GM21737 (cell line): Measurements from ENCODE around the gene PGM2L1.

Experiments used
- ATAC-seq: cut with Tn5 transposase; IDR thresholded peaks from one replicate; pipeline ENCODE4 v1.9.1; 2021; ENCODE audit warnings: mild to moderate bottlenecking, moderate library complexity; ENCODE audit not compliant: unreplicated experiment

PGM2L1 gene

DNA sequence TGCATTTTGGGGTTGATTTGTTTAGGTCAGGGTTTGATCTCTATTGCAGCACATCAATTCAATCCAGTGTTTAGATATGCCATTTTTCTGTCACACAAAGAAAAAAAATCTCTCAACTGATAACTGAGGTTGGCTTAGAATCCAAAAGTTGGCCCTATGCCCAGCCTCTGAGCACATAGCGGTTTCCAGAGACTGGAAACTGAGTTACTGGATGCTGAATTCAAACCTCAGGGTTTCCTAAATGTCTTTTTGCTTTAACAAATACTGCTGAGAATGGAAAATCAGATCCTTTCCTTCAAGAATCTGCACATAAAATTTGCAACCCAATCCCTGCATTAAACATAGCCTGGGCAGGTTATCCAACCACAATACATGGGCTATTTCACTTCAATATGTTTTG is 90.8 kb downstream of the PGM2L1 start:
- ATAC-seq: no peak

GRCh38 chr11:74306435-74307175 is 91.6 kb downstream of the PGM2L1 start:
- no peak for ATAC-seq

GRCh38 chr11:74299015-74299414 is 99.2 kb downstream of the PGM2L1 start:
- no peak for ATAC-seq

DNA sequence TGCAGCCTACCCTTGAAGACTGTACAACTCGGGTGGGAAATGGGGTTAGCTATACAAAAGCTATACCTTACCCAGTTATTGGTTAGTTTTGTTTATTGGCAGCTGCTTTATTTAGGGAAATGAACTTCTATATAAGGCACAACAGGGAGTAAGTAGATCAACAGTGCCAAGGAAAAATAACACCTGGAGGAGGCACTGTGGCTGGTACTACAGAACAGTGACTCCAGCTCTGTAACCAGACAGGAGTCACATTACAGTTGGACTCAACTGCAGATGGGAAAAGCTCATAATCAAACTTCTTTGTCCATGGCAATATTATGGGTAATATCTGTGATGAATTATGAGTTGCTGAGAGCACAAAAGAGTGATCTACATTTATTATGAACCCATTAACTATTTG is 100.7 kb downstream of the PGM2L1 start:
- no peak for ATAC-seq

DNA sequence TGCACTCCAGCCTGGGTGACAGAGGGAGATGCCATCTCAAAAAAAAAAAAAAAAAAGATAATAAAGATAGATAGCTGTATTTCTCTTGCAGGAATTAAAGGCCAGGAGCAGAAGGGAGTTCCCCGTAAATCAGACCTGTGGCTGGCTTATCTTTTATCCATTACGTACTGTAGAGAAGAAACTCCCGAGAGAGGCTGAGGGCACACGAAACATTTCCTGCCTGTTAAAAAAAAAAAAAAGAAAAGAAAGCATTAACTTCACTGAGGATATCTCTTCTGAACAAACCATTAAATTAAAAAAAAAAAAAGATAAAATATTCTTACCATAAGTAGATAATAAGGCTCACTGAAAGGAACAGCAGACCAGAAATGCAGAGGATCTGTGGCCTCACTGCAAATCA is 109.3 kb downstream of the PGM2L1 start:
- no peak for ATAC-seq

- ATAC-seq: no peak
These were observed 110.1 kb downstream of the PGM2L1 start for GRCh38 chr11:74288161-74288560.

DNA sequence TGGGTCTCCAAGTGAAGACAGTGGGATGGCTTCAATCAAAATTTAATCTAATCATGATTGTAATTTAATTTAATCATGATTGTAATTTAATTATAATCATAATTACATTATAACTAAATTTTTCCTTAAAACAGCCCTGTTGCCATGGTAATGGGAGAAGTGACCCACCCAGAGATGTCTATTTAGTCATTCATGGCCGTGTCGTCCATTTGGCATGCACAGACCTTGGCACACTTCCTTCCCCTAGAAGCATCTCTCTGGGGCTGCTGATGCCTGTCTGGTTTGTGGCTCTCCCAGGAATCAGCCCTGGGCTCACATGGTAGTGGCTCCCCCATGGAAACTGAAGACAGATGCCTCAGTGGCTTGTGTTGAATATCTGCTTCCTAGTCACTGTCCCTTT is 113.8 kb downstream of the PGM2L1 start:
- no peak for ATAC-seq

DNA sequence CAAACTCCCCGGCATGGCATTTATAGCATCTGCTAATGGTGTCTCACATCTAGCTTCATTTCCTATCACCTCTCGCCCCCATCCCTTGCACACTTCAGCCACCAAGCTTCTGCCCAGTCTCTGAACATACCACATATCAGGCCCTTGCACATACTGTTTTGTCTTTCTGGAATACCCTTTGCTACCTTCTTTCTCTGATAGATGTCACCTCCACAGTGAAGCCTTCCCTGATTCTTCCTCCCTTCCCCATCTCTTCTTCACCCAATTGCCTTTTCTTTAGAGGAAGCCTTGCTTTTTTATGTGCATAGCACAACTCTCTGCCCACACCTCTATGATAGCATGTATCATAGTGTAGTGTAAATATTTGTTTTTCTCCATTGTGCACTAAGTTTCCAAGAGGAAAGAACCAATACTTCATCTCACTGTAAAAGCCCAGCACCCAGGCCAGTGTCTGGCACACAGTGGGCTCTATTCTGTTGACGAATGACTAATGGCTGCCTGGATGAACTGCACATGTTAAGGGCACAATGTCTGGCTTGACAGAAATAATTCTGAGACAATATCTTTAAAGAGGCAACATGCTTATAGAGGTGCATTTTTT is 114.6 kb downstream of the PGM2L1 start:
- no peak for ATAC-seq

- no peak for ATAC-seq
These were observed 115.3 kb downstream of the PGM2L1 start for GRCh38 chr11:74282914-74283371.

DNA sequence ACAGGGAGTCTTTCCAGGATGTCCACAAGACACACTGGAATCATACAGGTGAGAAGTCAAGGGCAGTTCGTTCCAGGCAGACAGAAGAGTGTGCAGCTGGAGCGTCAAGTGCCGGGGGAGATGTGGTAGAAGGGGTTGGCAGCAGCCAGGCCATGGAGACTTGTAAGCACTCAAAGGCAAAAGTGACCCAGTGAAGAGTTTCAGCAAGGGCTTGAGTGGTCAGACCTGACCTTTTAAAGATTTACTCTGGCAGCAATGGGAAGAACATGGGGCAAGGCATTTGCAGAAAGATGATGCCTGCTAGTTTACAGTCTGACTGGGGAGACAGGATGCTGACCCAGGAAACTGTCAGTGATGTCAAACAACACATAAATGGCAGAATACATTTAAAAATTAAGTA is 115.8 kb downstream of the PGM2L1 start:
- no peak for ATAC-seq

GRCh38 chr11:74280494-74280893 is 117.7 kb downstream of the PGM2L1 start:
- no peak for ATAC-seq
